ENCODE data around the gene KIF5C. TPM values are rescaled to one million over a fixed set of nuclear protein-coding genes. Genes with fewer than 3 reads are reported as not detected.

KIF5C gene
- total RNA-seq, 1 experiment from 2014 or later: 6.6 TPM

GRCh38 chr2:149050188-149050587 lies 175.2 kb downstream of the KIF5C start:
- Histone ChIP-seq H3K27ac (no peak overlapping the region), H3K4me3 (no peak overlapping the region), H3K9me3 (replicated peaks) (no peaks in the 10 kb centered on the region), H3K4me1 (no peaks in the 10 kb centered on the region), H3K36me3 (no peaks in the 10 kb centered on the region), H3K27me3 (no peaks in the 10 kb centered on the region)
- DNase-seq: no peak

GRCh38 chr2:149055751-149056150 lies 180.7 kb downstream of the KIF5C start:
- DNase-seq: no peak
- Histone ChIP-seq H3K27ac (no peak overlapping the region), H3K4me3 (no peak overlapping the region), H3K27me3 (no peaks in the 10 kb centered on the region), H3K36me3 (no peaks in the 10 kb centered on the region), H3K9me3 (replicated peaks) (no peaks in the 10 kb centered on the region), H3K4me1 (no peaks in the 10 kb centered on the region)

- Histone ChIP-seq H3K9me3 (replicated peaks) (no peaks in the 10 kb centered on the region), H3K4me3 (no peak overlapping the region), H3K27ac (no peak overlapping the region), H3K27me3 (no peaks in the 10 kb centered on the region), H3K4me1 (no peaks in the 10 kb centered on the region), H3K36me3 (no peaks in the 10 kb centered on the region)
- DNase-seq: no peak
Observed at GRCh38 chr2:149056541-149057255, 181.7 kb downstream of the KIF5C start.

GRCh38 chr2:149057401-149057800 lies 182.4 kb downstream of the KIF5C start:
- H3K4me3 ChIP-seq: no peak overlapping the region
- H3K36me3 ChIP-seq: no peaks in the 10 kb centered on the region
- no peak overlapping the region for H3K27ac ChIP-seq
- H3K9me3 ChIP-seq (replicated peaks): no peaks in the 10 kb centered on the region
- no peak for DNase-seq
- no peaks in the 10 kb centered on the region for H3K4me1 ChIP-seq
- no peaks in the 10 kb centered on the region for H3K27me3 ChIP-seq

- Histone ChIP-seq H3K9me3 (replicated peaks) (no peaks in the 10 kb centered on the region), H3K36me3 (no peaks in the 10 kb centered on the region), H3K27me3 (no peaks in the 10 kb centered on the region), H3K27ac (no peak overlapping the region), H3K4me3 (no peak overlapping the region), H3K4me1 (no peaks in the 10 kb centered on the region)
- peak in 1 of 2 experiments; percentile 39 for DNase-seq
Observed at GRCh38 chr2:149058936-149059335, 183.9 kb downstream of the KIF5C start.

- no peaks in the 10 kb centered on the region for H3K9me3 ChIP-seq (replicated peaks)
- DNase-seq: no peak
- no peaks in the 10 kb centered on the region for H3K4me1 ChIP-seq
- H3K27ac ChIP-seq: no peak overlapping the region
- H3K4me3 ChIP-seq: no peak overlapping the region
- H3K27me3 ChIP-seq: no peaks in the 10 kb centered on the region
- no peaks in the 10 kb centered on the region for H3K36me3 ChIP-seq
Observed at GRCh38 chr2:149059822-149060221, 184.8 kb downstream of the KIF5C start.

- Histone ChIP-seq H3K27me3 (no peaks in the 10 kb centered on the region), H3K4me3 (no peak overlapping the region), H3K4me1 (no peaks in the 10 kb centered on the region), H3K36me3 (no peaks in the 10 kb centered on the region), H3K9me3 (replicated peaks) (no peaks in the 10 kb centered on the region), H3K27ac (no peak overlapping the region)
- DNase-seq: no peak
Observed at GRCh38 chr2:149061133-149061745, 186.2 kb downstream of the KIF5C start.

GRCh38 chr2:149062531-149062930 lies 187.5 kb downstream of the KIF5C start:
- Histone ChIP-seq H3K27ac (no peak overlapping the region), H3K27me3 (no peaks in the 10 kb centered on the region), H3K9me3 (replicated peaks) (no peaks in the 10 kb centered on the region), H3K4me3 (no peak overlapping the region), H3K4me1 (no peaks in the 10 kb centered on the region), H3K36me3 (no peaks in the 10 kb centered on the region)
- no peak for DNase-seq

- Histone ChIP-seq H3K4me1 (peaks cover 2% of the 10 kb centered on the region), H3K36me3 (no peaks in the 10 kb centered on the region)
Observed at GRCh38 chr2:149063177-149063576, 188.2 kb downstream of the KIF5C start.

GRCh38 chr2:149064365-149064841 lies 189.4 kb downstream of the KIF5C start:
- H3K4me3 ChIP-seq: no peak overlapping the region
- no peaks in the 10 kb centered on the region for H3K36me3 ChIP-seq
- H3K27me3 ChIP-seq: no peaks in the 10 kb centered on the region
- no peak for DNase-seq
- H3K27ac ChIP-seq: no peak overlapping the region
- no peaks in the 10 kb centered on the region for H3K9me3 ChIP-seq (replicated peaks)
- peaks cover 12% of the 10 kb centered on the region for H3K4me1 ChIP-seq

More at GRCh38 chr2:149063177-149063576, 188.2 kb downstream of the KIF5C start:
- no peak for DNase-seq
- no peaks in the 10 kb centered on the region for H3K9me3 ChIP-seq (replicated peaks)
- no peak overlapping the region for H3K4me3 ChIP-seq
- no peak overlapping the region for H3K27ac ChIP-seq
- no peaks in the 10 kb centered on the region for H3K27me3 ChIP-seq

- no peak for DNase-seq
- Histone ChIP-seq H3K9me3 (replicated peaks) (no peaks in the 10 kb centered on the region), H3K27ac (no peak overlapping the region), H3K4me1 (peaks cover 12% of the 10 kb centered on the region), H3K4me3 (no peak overlapping the region), H3K27me3 (no peaks in the 10 kb centered on the region), H3K36me3 (no peaks in the 10 kb centered on the region)
Observed at GRCh38 chr2:149064856-149065630, 190.0 kb downstream of the KIF5C start.

- H3K27ac ChIP-seq: no peak overlapping the region; the same call in 1 of the 2 replicates
- H3K4me3 ChIP-seq: no peak overlapping the region
- peaks cover 12% of the 10 kb centered on the region for H3K4me1 ChIP-seq
- no peak for DNase-seq
- H3K9me3 ChIP-seq (replicated peaks): no peaks in the 10 kb centered on the region
- no peaks in the 10 kb centered on the region for H3K27me3 ChIP-seq
- H3K36me3 ChIP-seq: no peaks in the 10 kb centered on the region
Observed at GRCh38 chr2:149068225-149068995, 193.4 kb downstream of the KIF5C start.

GRCh38 chr2:149068996-149069888 lies 194.2 kb downstream of the KIF5C start:
- H3K27ac ChIP-seq: peak overlapping the region; percentile 41; the same call in 1 of the 2 replicates
- H3K9me3 ChIP-seq (replicated peaks): no peaks in the 10 kb centered on the region
- H3K36me3 ChIP-seq: no peaks in the 10 kb centered on the region
- peak; percentile 32 to 36 for DNase-seq
- no peak overlapping the region; the same call in 1 of the 2 replicates for H3K4me3 ChIP-seq
- peaks cover 12% of the 10 kb centered on the region for H3K4me1 ChIP-seq
- H3K27me3 ChIP-seq: no peaks in the 10 kb centered on the region
